ENCODE data around the gene SHISA9. TPM values are rescaled to one million over a fixed set of nuclear protein-coding genes. Genes with fewer than 3 reads are reported as not detected.

SHISA9 gene
- total RNA-seq, 4 donors from 2014 or later: 0.30 to 3.1 (median 0.66) TPM

- WGBS, 2 donors: 2 to 3% methylated on average over 24 to 37 of the region's 37 CpGs
- DNase-seq (ENCODE audit: low spot score in 2 of 2): no peak
- intact Hi-C loops (cut with DNase I; ENCODE audit: low total_unique reads): no loop called here
- H3K4me3 ChIP-seq (ENCODE audit: low read depth, poor library complexity, severe bottlenecking): no peak overlapping the region
- no peak for TF ChIP-seq POLR2A (IDR thresholded peaks at IDR 0.05)
- TF ChIP-seq, protein P1, sequence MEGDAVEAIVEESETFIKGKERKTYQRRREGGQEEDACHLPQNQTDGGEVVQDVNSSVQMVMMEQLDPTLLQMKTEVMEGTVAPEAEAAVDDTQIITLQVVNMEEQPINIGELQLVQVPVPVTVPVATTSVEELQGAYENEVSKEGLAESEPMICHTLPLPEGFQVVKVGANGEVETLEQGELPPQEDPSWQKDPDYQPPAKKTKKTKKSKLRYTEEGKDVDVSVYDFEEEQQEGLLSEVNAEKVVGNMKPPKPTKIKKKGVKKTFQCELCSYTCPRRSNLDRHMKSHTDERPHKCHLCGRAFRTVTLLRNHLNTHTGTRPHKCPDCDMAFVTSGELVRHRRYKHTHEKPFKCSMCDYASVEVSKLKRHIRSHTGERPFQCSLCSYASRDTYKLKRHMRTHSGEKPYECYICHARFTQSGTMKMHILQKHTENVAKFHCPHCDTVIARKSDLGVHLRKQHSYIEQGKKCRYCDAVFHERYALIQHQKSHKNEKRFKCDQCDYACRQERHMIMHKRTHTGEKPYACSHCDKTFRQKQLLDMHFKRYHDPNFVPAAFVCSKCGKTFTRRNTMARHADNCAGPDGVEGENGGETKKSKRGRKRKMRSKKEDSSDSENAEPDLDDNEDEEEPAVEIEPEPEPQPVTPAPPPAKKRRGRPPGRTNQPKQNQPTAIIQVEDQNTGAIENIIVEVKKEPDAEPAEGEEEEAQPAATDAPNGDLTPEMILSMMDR (IDR thresholded peaks at IDR 0.05): no peak
Measured at GRCh38 chr16:12900599-12901203, 697 bp upstream of the SHISA9 start.

DNA sequence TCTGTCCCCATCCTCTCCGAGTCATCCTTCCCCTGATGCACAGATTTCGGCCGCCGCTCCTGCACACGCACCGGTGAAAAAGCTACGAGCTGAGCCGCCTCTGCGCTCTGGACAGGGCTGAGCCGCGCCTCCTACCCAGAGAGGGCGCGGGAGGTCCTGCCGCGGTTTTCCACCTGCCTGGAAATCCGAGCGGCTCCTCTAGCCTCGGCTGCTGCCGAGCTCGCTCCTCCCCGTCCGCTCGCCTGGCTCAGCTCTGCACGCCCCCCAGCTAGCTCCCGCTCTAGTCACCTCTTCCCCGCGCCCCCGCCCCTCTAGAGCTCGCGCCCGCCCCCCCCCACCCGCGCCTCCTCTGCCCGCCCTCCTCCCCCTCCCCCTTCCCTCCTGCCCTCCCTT lies 198 bp upstream of the SHISA9 start:
- TF ChIP-seq, protein P1 (IDR thresholded peaks at IDR 0.05): no peak
- TF ChIP-seq POLR2A (IDR thresholded peaks at IDR 0.05): no peak
- intact Hi-C loops (cut with DNase I; ENCODE audit: low total_unique reads): no loop called here
- no peak for DNase-seq (ENCODE audit: low spot score in 2 of 2)
- WGBS, 2 donors: 2 to 4% methylated on average over 22 to 31 of the region's 34 CpGs
- no peak overlapping the region for H3K4me3 ChIP-seq (ENCODE audit: low read depth, poor library complexity, severe bottlenecking)

- no peak for DNase-seq (ENCODE audit: low spot score in 2 of 2)
- no peak for TF ChIP-seq POLR2A (IDR thresholded peaks at IDR 0.05)
- TF ChIP-seq, protein P1 (IDR thresholded peaks at IDR 0.05): no peak
- intact Hi-C loops (cut with DNase I; ENCODE audit: low total_unique reads): no loop called here
- H3K4me3 ChIP-seq (ENCODE audit: low read depth, poor library complexity, severe bottlenecking): no peak overlapping the region
- WGBS, 2 donors: 1 to 2% methylated on average over 52 of the region's 55 CpGs
Measured at GRCh38 chr16:12902511-12903372, 1.3 kb downstream of the SHISA9 start.

- no peak overlapping the region for H3K4me3 ChIP-seq (ENCODE audit: low read depth, poor library complexity, severe bottlenecking)
- intact Hi-C loops (cut with DNase I; ENCODE audit: low total_unique reads): no loop called here
- WGBS, 2 donors: 4 to 6% methylated on average over 38 of the region's 38 CpGs
- TF ChIP-seq POLR2A (IDR thresholded peaks at IDR 0.05): no peak
- TF ChIP-seq, protein P1 (IDR thresholded peaks at IDR 0.05): no peak
- no peak for DNase-seq (ENCODE audit: low spot score in 2 of 2)
Measured at GRCh38 chr16:12903407-12904328, 2.3 kb downstream of the SHISA9 start.

- DNase-seq (ENCODE audit: low spot score in 2 of 2): no peak
- TF ChIP-seq, protein P1 (IDR thresholded peaks at IDR 0.05): no peak
- no peak for TF ChIP-seq POLR2A (IDR thresholded peaks at IDR 0.05)
- H3K4me3 ChIP-seq (ENCODE audit: low read depth, poor library complexity, severe bottlenecking): no peak overlapping the region
- intact Hi-C loops (cut with DNase I; ENCODE audit: low total_unique reads): no loop called here
- WGBS, 2 donors: 17 to 20% methylated on average over 7 of the region's 7 CpGs
Measured at GRCh38 chr16:12904329-12904671, 2.9 kb downstream of the SHISA9 start.
